Measurements from ENCODE around the gene BSPRY.

Gene BSPRY

GRCh38 chr9:113388833-113389232 is 39.5 kb downstream of the BSPRY start:
- H3K9me3 ChIP-seq (ENCODE audit: insufficient read depth, low read length), result no peaks in the 10 kb centered on the region
- no peak overlapping the region for H3K4me2 ChIP-seq (ENCODE audit: low read depth, low read length, poor library complexity, severe bottlenecking)
- no peak overlapping the region for H3K27ac ChIP-seq (ENCODE audit: low read depth, low read length)
- H3F3A ChIP-seq (ENCODE audit: insufficient read depth), result no peaks in the 10 kb centered on the region
- H3K9ac ChIP-seq (ENCODE audit: low read length), result no peak overlapping the region
- H3K4me3 ChIP-seq (ENCODE audit: insufficient read depth, low read length, poor library complexity, severe bottlenecking), result no peak overlapping the region
- H4K20me1 ChIP-seq (ENCODE audit: low read depth, low read length), result no peaks in the 10 kb centered on the region
- H3K9me2 ChIP-seq (replicated peaks; ENCODE audit: insufficient read depth, low read length), result no peaks in the 10 kb centered on the region
- H2AFZ ChIP-seq (ENCODE audit: low read depth, low read length, severe bottlenecking), result no peak overlapping the region
- TF ChIP-seq CTCF (IDR thresholded peaks at IDR 0.05; ENCODE audit: insufficient read depth, low read length, poor library complexity, severe bottlenecking), result no peak
- TF ChIP-seq EZH2phosphoT487 (conservative IDR thresholded peaks at IDR 0.05; ENCODE audit: low read length), result no peak
- no peaks in the 10 kb centered on the region for H3K79me2 ChIP-seq (ENCODE audit: insufficient read depth, low read length)
- no peaks in the 10 kb centered on the region for H3K27me3 ChIP-seq (ENCODE audit: low read length)
- no peaks in the 10 kb centered on the region for H3K36me3 ChIP-seq (ENCODE audit: low read length)

DNA sequence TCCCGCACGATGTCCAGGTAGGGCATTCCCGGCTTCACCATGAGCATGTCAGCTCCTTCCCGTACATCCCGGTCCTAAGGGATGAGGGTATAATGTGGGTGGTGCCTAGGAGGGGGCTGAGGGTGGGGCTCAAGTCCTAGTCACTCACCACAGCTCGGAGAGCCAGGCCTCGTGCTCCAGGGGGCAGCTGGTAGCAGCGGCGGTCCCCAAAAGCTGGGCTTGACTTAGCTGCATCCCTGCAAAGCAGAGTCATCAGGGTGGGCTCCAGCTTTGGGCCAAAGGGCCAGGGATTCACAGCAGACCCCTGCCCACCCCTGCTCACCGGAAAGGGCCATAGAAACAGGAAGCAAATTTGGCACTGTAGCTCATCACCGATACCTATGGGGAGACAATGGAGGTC is 40.1 kb downstream of the BSPRY start:
- no peak overlapping the region for H3K4me3 ChIP-seq (ENCODE audit: insufficient read depth, low read length, poor library complexity, severe bottlenecking)
- no peaks in the 10 kb centered on the region for H3F3A ChIP-seq (ENCODE audit: insufficient read depth)
- TF ChIP-seq CTCF (IDR thresholded peaks at IDR 0.05; ENCODE audit: insufficient read depth, low read length, poor library complexity, severe bottlenecking) (no peak), EZH2phosphoT487 (conservative IDR thresholded peaks at IDR 0.05; ENCODE audit: low read length) (no peak)
- no peaks in the 10 kb centered on the region for H3K36me3 ChIP-seq (ENCODE audit: low read length)
- H3K79me2 ChIP-seq (ENCODE audit: insufficient read depth, low read length), result no peaks in the 10 kb centered on the region
- no peak overlapping the region for H3K4me2 ChIP-seq (ENCODE audit: low read depth, low read length, poor library complexity, severe bottlenecking)
- no peaks in the 10 kb centered on the region for H3K27me3 ChIP-seq (ENCODE audit: low read length)
- no peaks in the 10 kb centered on the region for H4K20me1 ChIP-seq (ENCODE audit: low read depth, low read length)
- no peaks in the 10 kb centered on the region for H3K9me3 ChIP-seq (ENCODE audit: insufficient read depth, low read length)
- no peak overlapping the region for H3K9ac ChIP-seq (ENCODE audit: low read length)
- H3K9me2 ChIP-seq (replicated peaks; ENCODE audit: insufficient read depth, low read length), result no peaks in the 10 kb centered on the region
- no peak overlapping the region for H2AFZ ChIP-seq (ENCODE audit: low read depth, low read length, severe bottlenecking)
- no peak overlapping the region for H3K27ac ChIP-seq (ENCODE audit: low read depth, low read length)

GRCh38 chr9:113390192-113390960 is 41.0 kb downstream of the BSPRY start:
- H4K20me1 ChIP-seq (ENCODE audit: low read depth, low read length), result no peaks in the 10 kb centered on the region
- no peak overlapping the region for H3K27ac ChIP-seq (ENCODE audit: low read depth, low read length)
- no peaks in the 10 kb centered on the region for H3K36me3 ChIP-seq (ENCODE audit: low read length)
- H3K4me2 ChIP-seq (ENCODE audit: low read depth, low read length, poor library complexity, severe bottlenecking), result no peak overlapping the region
- no peak overlapping the region for H3K9ac ChIP-seq (ENCODE audit: low read length)
- H3F3A ChIP-seq (ENCODE audit: insufficient read depth), result no peaks in the 10 kb centered on the region
- H3K27me3 ChIP-seq (ENCODE audit: low read length), result no peaks in the 10 kb centered on the region
- no peaks in the 10 kb centered on the region for H3K9me2 ChIP-seq (replicated peaks; ENCODE audit: insufficient read depth, low read length)
- H3K9me3 ChIP-seq (ENCODE audit: insufficient read depth, low read length), result no peaks in the 10 kb centered on the region
- H2AFZ ChIP-seq (ENCODE audit: low read depth, low read length, severe bottlenecking), result no peak overlapping the region
- no peak overlapping the region for H3K4me3 ChIP-seq (ENCODE audit: insufficient read depth, low read length, poor library complexity, severe bottlenecking)
- H3K79me2 ChIP-seq (ENCODE audit: insufficient read depth, low read length), result no peaks in the 10 kb centered on the region
- TF ChIP-seq EZH2phosphoT487 (conservative IDR thresholded peaks at IDR 0.05; ENCODE audit: low read length) (no peak), CTCF (IDR thresholded peaks at IDR 0.05; ENCODE audit: insufficient read depth, low read length, poor library complexity, severe bottlenecking) (no peak)

Measured in SU-DHL-6 (cell line).